ENCODE measurements around the gene PGAP2. TPM values are rescaled to one million over a fixed set of nuclear protein-coding genes. Genes with fewer than 3 reads are reported as not detected.

The PGAP2 gene
- polyA plus RNA-seq, 4 donors, result 32.8 to 54.7 (median 41.8) TPM

GRCh38 chr11:3830730-3831129 is 22.4 kb downstream of the PGAP2 start:
- DNase-seq (ENCODE audit: low read depth in 4 of 4, low spot score in 2 of 4), result no peak

- no peak for DNase-seq (ENCODE audit: low read depth in 4 of 4, low spot score in 2 of 4)
Measured at GRCh38 chr11:3831378-3832239, 23.2 kb downstream of the PGAP2 start.

GRCh38 chr11:3832816-3833215 is 24.5 kb downstream of the PGAP2 start:
- no peak for DNase-seq (ENCODE audit: low read depth in 4 of 4, low spot score in 2 of 4)

- DNase-seq (ENCODE audit: low read depth in 4 of 4, low spot score in 2 of 4), result no peak
Measured at GRCh38 chr11:3833449-3833848, 25.1 kb downstream of the PGAP2 start.

- no peak for DNase-seq (ENCODE audit: low read depth in 4 of 4, low spot score in 2 of 4)
Measured at GRCh38 chr11:3834349-3834663, 25.9 kb downstream of the PGAP2 start.

- no peak for DNase-seq (ENCODE audit: low read depth in 4 of 4, low spot score in 2 of 4)
Measured at GRCh38 chr11:3834664-3835461, 26.5 kb downstream of the PGAP2 start.

GRCh38 chr11:3835751-3836150 is 27.4 kb downstream of the PGAP2 start:
- DNase-seq (ENCODE audit: low read depth in 4 of 4, low spot score in 2 of 4), result no peak

- DNase-seq (ENCODE audit: low read depth in 4 of 4, low spot score in 2 of 4), result no peak
Measured at GRCh38 chr11:3836903-3837302, 28.5 kb downstream of the PGAP2 start.

- no peak for DNase-seq (ENCODE audit: low read depth in 4 of 4, low spot score in 2 of 4)
Measured at GRCh38 chr11:3837793-3838192, 29.4 kb downstream of the PGAP2 start.

GRCh38 chr11:3838504-3838903 is 30.1 kb downstream of the PGAP2 start:
- DNase-seq (ENCODE audit: low read depth in 4 of 4, low spot score in 2 of 4), result no peak

- peak in 1 of 4 donors; percentile 37 for DNase-seq (ENCODE audit: low read depth in 4 of 4, low spot score in 2 of 4)
Measured at GRCh38 chr11:3840004-3840869, 31.9 kb downstream of the PGAP2 start.

GRCh38 chr11:3840870-3841425 is 32.6 kb downstream of the PGAP2 start, which contains the start of gene RHOG:
RHOG (minus strand) TSS chr11:3840959; CDS start chr11:3828138, 12,821 bp downstream.
- peak in 2 of 4 donors; percentile 55 for DNase-seq (ENCODE audit: low read depth in 4 of 4, low spot score in 2 of 4)

- DNase-seq (ENCODE audit: low read depth in 4 of 4, low spot score in 2 of 4), result peak in 2 of 4 donors; percentile 64 to 69
Measured at GRCh38 chr11:3841426-3842350, 33.3 kb downstream of the PGAP2 start.

GRCh38 chr11:3843326-3843725 is 35.0 kb downstream of the PGAP2 start:
- no peak for DNase-seq (ENCODE audit: low read depth in 4 of 4, low spot score in 2 of 4)

GRCh38 chr11:3845246-3845645 is 36.9 kb downstream of the PGAP2 start:
- no peak for DNase-seq (ENCODE audit: low read depth in 4 of 4, low spot score in 2 of 4)

- no peak for DNase-seq (ENCODE audit: low read depth in 4 of 4, low spot score in 2 of 4)
Measured at GRCh38 chr11:3845670-3846069, 37.3 kb downstream of the PGAP2 start.

GRCh38 chr11:3849297-3849874 is 41.0 kb downstream of the PGAP2 start:
- peak in 1 of 4 donors; percentile 43 for DNase-seq (ENCODE audit: low read depth in 4 of 4, low spot score in 2 of 4)

- no peak for DNase-seq (ENCODE audit: low read depth in 4 of 4, low spot score in 2 of 4)
Measured at GRCh38 chr11:3853545-3853842, 45.1 kb downstream of the PGAP2 start.

All from left renal cortex interstitium (tissue), 4 donors.